B cell (primary cell): ENCODE data around the gene CNBP. TPM values are rescaled to one million over a fixed set of nuclear protein-coding genes. Genes with fewer than 3 reads are reported as not detected.

Source experiments
- ATAC-seq: fragments of 200-7000 bp; cut with Tn5 transposase; one replicate; pipeline ENCODE4 v1.10.0; 2021; ENCODE audit warnings: low read depth, mild to moderate bottlenecking, moderate number of reproducible peaks, moderate library complexity
- CTCF ChIA-PET: fragments of 350-600 bp; sonication (Branson Sonifier 250); formaldehyde crosslinking; loops from one replicate; lab custom pipeline; 2021; ENCODE audit warnings: antibody characterized with exemption, inconsistent platforms; lab: Charles Lee
- POLR2A ChIA-PET: fragments of 350-600 bp; sonication (Branson Sonifier 250); formaldehyde crosslinking; loops from one replicate; lab custom pipeline; 2021; ENCODE audit warnings: antibody characterized with exemption; lab: Charles Lee
- DNase-seq: peaks from one replicate; pipeline ENCODE4 v3.0.0; 2013
- H2AFZ ChIP-seq: 2 replicates; pipeline ENCODE4 v1.6.1; 2012; ENCODE audit warnings: mild to moderate bottlenecking, low read depth, low read length; ENCODE audit not compliant: insufficient read depth, poor library complexity, severe bottlenecking
- H3K27ac ChIP-seq, 2 donors: 1 replicate in 1 of 2; 2 replicates in 1 of 2; pipeline ENCODE4 v1.5.1; 2012 to 2013; ENCODE audit warnings: low read length in 2 of 2, mild to moderate bottlenecking in 2 of 2, moderate library complexity in 1 of 2
- H3K27me3 ChIP-seq, 4 experiments: fragments of 200-600 bp in 1 of 4; sonication (generic) in 1 of 4; replicated peaks in 1 of 4; 1 replicate in 2 of 4; 2 replicates in 2 of 4; pipeline versions ENCODE4 v1.6.1 to v1.7.0; 2013 to 2016; ENCODE audit warnings: low read length in 3 of 4, mild to moderate bottlenecking in 2 of 4, mixed read lengths in 1 of 4, moderate library complexity in 1 of 4; ENCODE audit not compliant: insufficient read depth in 4 of 4, control insufficient read depth in 3 of 4; ENCODE audit errors: control extremely low read depth in 1 of 4
- H3K36me3 ChIP-seq, 2 experiments: replicated peaks in 1 of 2; 1 replicate in 1 of 2; 2 replicates in 1 of 2; pipeline versions ENCODE4 v1.6.1 to v1.7.1; 2013; ENCODE audit warnings: low read length in 1 of 2; ENCODE audit not compliant: insufficient read depth in 2 of 2, control insufficient read depth in 1 of 2; ENCODE audit errors: control extremely low read depth in 1 of 2, extremely low read depth in 1 of 2
- H3K4me1 ChIP-seq, 2 donors: fragments of 200-600 bp in 1 of 2; sonication (generic) in 1 of 2; 1 replicate in 1 of 2; 2 replicates in 1 of 2; pipeline versions ENCODE4 v1.5.1 to v1.6.1; 2013 to 2017; ENCODE audit warnings: low read length in 2 of 2; ENCODE audit not compliant: control insufficient read depth in 2 of 2, insufficient read depth in 2 of 2
- H3K4me2 ChIP-seq: replicated peaks from 2 replicates; pipeline ENCODE3; 2012; ENCODE audit warnings: mild to moderate bottlenecking, low read depth, low read length; ENCODE audit not compliant: poor library complexity, severe bottlenecking
- H3K4me3 ChIP-seq, 5 experiments: fragments of 200-600 bp in 1 of 5; sonication (generic) in 1 of 5; 1 replicate in 3 of 5; 2 replicates in 2 of 5; pipeline versions ENCODE4 v1.5.1 to v1.7.0; 2011 to 2016; ENCODE audit warnings: low read length in 4 of 5, mild to moderate bottlenecking in 4 of 5, low read depth in 2 of 5, control low read depth in 1 of 5, moderate library complexity in 1 of 5; ENCODE audit not compliant: insufficient read depth in 1 of 5; ENCODE audit errors: control extremely low read depth in 1 of 5, extremely low read depth in 1 of 5
- H3K79me2 ChIP-seq: fragments of 200-600 bp; sonication (generic); one replicate; pipeline ENCODE4 v1.6.0; 2016; ENCODE audit warnings: low read length; ENCODE audit not compliant: control insufficient read depth, insufficient read depth
- H3K9ac ChIP-seq: fragments of 200-600 bp; sonication (generic); 2 replicates; pipeline ENCODE4 v1.6.1; 2017; ENCODE audit warnings: mild to moderate bottlenecking, low read length, moderate library complexity
- H3K9me3 ChIP-seq, 3 donors: one replicate each; pipeline versions ENCODE4 v1.6.1 to v1.7.1; 2013; ENCODE audit warnings: low read length in 2 of 3; ENCODE audit not compliant: control insufficient read depth in 2 of 3, insufficient read depth in 1 of 3; ENCODE audit errors: control extremely low read depth in 1 of 3
- H4K20me1 ChIP-seq: 2 replicates; pipeline ENCODE4 v1.6.0; 2012; ENCODE audit warnings: mild to moderate bottlenecking, low read length; ENCODE audit not compliant: insufficient read depth, control insufficient read depth, poor library complexity, severe bottlenecking
- H3K27ac Mint-ChIP-seq: one replicate; pipeline ENCODE4 v1.8.0; 2021; ENCODE audit warnings: mixed read lengths
- H3K27me3 Mint-ChIP-seq: one replicate; pipeline ENCODE4 v1.8.0; 2021; ENCODE audit warnings: mixed read lengths
- H3K4me1 Mint-ChIP-seq: one replicate; pipeline ENCODE4 v1.8.0; 2021; ENCODE audit warnings: mixed read lengths
- H3K4me3 Mint-ChIP-seq: one replicate; pipeline ENCODE4 v1.8.0; 2021; ENCODE audit warnings: mixed read lengths
- H3K9me3 Mint-ChIP-seq: one replicate; pipeline ENCODE4 v1.8.0; 2022; ENCODE audit warnings: mixed read lengths; ENCODE audit not compliant: insufficient read depth
- EZH2 ChIP-seq: IDR thresholded peaks from 2 replicates; pipeline ENCODE4 v1.6.1; 2012; ENCODE audit warnings: borderline replicate concordance, low read depth, mild to moderate bottlenecking, moderate library complexity, low read length; ENCODE audit not compliant: insufficient read depth, poor library complexity, severe bottlenecking
- WGBS: methylation state at CpG from one replicate; pipeline ENCODE4 v1.1.5; 2013; ENCODE audit warnings: missing lambda C conversion rate; ENCODE audit not compliant: insufficient coverage; 5-methylcytosine and 5-hydroxymethylcytosine counted together
- intact Hi-C: fragments of 100-400 bp; cut with micrococcal nuclease; formaldehyde crosslinking; loops from one replicate; pipeline ENCODE4 v1.10.0; 2022
- polyA plus RNA-seq: library from polyadenylated mRNA; depleted of rRNA; stranded (reverse); fragments of >200 nt; gene quantifications from 2 replicates; pipeline ENCODE4 v1.2.3, GENCODE V29; 2012
- total RNA-seq, 2 donors: library from RNA; stranded (reverse); fragments of 120-200 nt in 1 of 2; gene quantifications; 1 replicate in 1 of 2; 2 replicates in 1 of 2; pipeline versions ENCODE4 v1.2.3 to v1.2.4, GENCODE V29; 2013 to 2022
- TF ChIP-seq, protein P1 (sequence below): fragments of 200-600 bp; IDR thresholded peaks from one replicate; pipeline ENCODE4 v1.8.0; 2022; ENCODE audit warnings: antibody characterized with exemption, mild to moderate bottlenecking

The CNBP gene
- total and polyA plus RNA-seq, 2 donors (not counting 1 experiment from before 2014, with no cell fraction given) = 167 to 304 TPM

DNA sequence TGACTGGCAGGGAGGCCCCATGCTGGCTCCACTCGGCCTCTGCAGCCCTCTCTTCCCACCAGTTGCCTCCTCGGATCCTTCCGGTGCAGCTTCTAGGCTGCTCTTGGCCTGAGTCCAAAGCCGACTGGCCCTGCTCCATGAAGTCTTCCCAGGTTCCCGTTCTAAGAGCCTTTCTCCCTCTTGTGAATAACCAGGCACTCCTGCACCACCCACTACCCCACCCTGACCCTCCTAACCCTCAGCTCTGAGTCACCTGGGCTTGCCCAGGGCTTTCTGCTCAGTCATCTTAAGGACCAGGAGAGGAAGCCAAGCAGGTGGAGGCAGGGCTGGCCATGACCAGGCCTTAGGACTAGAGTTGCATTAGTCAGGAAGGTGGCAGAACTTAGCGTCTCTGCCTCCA lies 28.1 kb upstream of the CNBP start:
- Histone ChIP-seq H3K4me3 (no peak overlapping the region), H3K27me3 (no peaks in the 10 kb centered on the region), H3K79me2 (no peaks in the 10 kb centered on the region), H3K9me3 (no peaks in the 10 kb centered on the region), H2AFZ (no peak overlapping the region), H3K27ac (no peak overlapping the region), H3K4me1 (no peaks in the 10 kb centered on the region), H4K20me1 (no peaks in the 10 kb centered on the region), H3K36me3 (no peaks in the 10 kb centered on the region), H3K9ac (no peak overlapping the region), H3K4me2 (no peak overlapping the region)
- TF ChIP-seq, protein P1, sequence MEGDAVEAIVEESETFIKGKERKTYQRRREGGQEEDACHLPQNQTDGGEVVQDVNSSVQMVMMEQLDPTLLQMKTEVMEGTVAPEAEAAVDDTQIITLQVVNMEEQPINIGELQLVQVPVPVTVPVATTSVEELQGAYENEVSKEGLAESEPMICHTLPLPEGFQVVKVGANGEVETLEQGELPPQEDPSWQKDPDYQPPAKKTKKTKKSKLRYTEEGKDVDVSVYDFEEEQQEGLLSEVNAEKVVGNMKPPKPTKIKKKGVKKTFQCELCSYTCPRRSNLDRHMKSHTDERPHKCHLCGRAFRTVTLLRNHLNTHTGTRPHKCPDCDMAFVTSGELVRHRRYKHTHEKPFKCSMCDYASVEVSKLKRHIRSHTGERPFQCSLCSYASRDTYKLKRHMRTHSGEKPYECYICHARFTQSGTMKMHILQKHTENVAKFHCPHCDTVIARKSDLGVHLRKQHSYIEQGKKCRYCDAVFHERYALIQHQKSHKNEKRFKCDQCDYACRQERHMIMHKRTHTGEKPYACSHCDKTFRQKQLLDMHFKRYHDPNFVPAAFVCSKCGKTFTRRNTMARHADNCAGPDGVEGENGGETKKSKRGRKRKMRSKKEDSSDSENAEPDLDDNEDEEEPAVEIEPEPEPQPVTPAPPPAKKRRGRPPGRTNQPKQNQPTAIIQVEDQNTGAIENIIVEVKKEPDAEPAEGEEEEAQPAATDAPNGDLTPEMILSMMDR = no peak
- TF ChIP-seq EZH2 = no peak
- no peaks in the 10 kb centered on the region for H3K4me1 Mint-ChIP-seq
- H3K27me3 Mint-ChIP-seq = peaks cover 4% of the 10 kb centered on the region
- no peak overlapping the region for H3K4me3 Mint-ChIP-seq
- intact Hi-C loops = no loop called here
- ChIA-PET POLR2A (no interaction called here), CTCF (interaction anchor here (2.4 kb wide), 1 partner anchor 33 kb away, joined by 7 read pairs; no protein-coding TSS in a partner anchor)
- 88% methylated on average over 6 of the region's 6 CpGs for WGBS
- ATAC-seq = no peak
- no peak for DNase-seq
- no peak overlapping the region for H3K27ac Mint-ChIP-seq
- no peaks in the 10 kb centered on the region for H3K9me3 Mint-ChIP-seq

DNA sequence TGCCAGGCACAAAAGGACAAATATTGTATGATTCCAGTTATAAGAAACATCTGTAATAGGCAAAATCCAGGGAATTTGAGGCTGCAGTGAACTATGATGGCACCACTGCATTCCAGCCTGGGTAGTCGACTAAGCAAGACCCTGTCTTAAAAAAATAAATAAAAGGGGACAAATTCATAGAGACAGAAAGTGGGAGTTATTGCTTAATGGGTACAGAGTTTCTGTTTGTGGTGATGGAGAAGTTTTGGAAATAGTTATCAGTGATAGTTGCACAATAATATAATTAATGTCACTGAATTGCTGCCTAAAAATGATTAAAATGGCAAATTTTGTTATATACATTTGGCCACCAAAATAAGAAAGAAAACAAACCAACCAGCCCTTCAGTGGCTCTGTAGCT lies 27.6 kb upstream of the CNBP start:
- ChIA-PET CTCF (no interaction called here), POLR2A (no interaction called here)
- no peak overlapping the region for H3K27ac Mint-ChIP-seq
- H3K27me3 ChIP-seq = no peaks in the 10 kb centered on the region
- no peak overlapping the region for H3K4me3 ChIP-seq
- no peak overlapping the region for H2AFZ ChIP-seq
- H3K4me1 ChIP-seq = no peaks in the 10 kb centered on the region
- H3K4me3 Mint-ChIP-seq = no peak overlapping the region
- H3K27me3 Mint-ChIP-seq = peaks cover 4% of the 10 kb centered on the region
- no peaks in the 10 kb centered on the region for H3K4me1 Mint-ChIP-seq
- intact Hi-C loops = no loop called here
- H3K9ac ChIP-seq = no peak overlapping the region
- H3K9me3 ChIP-seq = no peaks in the 10 kb centered on the region
- ATAC-seq (no peak), DNase-seq (no peak)
- no peak overlapping the region for H3K4me2 ChIP-seq
- H3K36me3 ChIP-seq = no peaks in the 10 kb centered on the region
- no peak overlapping the region for H3K27ac ChIP-seq
- no CpG with 5 or more reads among the region's 1 CpG for WGBS
- no peaks in the 10 kb centered on the region for H3K9me3 Mint-ChIP-seq
- TF ChIP-seq, protein P1 = no peak
- TF ChIP-seq EZH2 = no peak
- no peaks in the 10 kb centered on the region for H4K20me1 ChIP-seq
- no peaks in the 10 kb centered on the region for H3K79me2 ChIP-seq
